Measurements from ENCODE around the gene HLF.

HLF gene

DNA sequence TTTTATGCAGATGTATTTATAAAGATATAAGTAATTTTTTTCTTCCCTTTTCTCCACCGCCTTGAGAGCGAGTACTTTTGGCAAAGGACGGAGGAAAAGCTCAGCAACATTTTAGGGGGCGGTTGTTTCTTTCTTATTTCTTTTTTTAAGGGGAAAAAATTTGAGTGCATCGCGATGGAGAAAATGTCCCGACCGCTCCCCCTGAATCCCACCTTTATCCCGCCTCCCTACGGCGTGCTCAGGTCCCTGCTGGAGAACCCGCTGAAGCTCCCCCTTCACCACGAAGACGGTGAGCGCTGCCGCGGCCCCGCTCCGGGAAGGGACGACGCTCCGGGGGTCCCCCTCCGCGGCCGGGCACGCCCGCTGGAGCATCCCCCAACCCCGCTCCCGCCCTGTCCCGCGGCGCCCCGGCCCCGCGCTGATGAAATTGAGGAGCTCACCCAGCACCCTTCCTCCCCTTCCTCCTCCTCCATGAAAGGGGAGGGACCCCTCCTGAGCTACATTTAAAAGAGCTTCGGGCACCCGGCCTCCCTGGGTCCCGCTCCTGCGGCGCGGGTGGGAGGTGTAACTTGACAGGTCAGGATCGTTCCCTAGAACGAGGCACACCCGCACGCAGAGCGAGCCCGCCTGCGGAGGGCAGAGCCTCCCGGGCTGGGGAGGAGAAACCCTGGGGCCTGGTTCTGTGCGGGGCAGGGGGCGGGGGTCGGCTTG is 706 bp downstream of the HLF start:
- DNase-seq (ENCODE audit: insufficient read length, low spot score) (no peak), FAIRE-seq (no peak)
- no peak for TF ChIP-seq SPI1 (IDR thresholded peaks at IDR 0.05; ENCODE audit: low read depth, low read length)
- TF ChIP-seq PAX5 (IDR thresholded peaks at IDR 0.05; ENCODE audit: insufficient read depth, low read length, severe bottlenecking) = no peak
- no peak for TF ChIP-seq TAF1 (IDR thresholded peaks at IDR 0.05; ENCODE audit: low read depth, low read length)
- TF ChIP-seq POU2F2 (IDR thresholded peaks at IDR 0.05; ENCODE audit: low read depth, low read length) = no peak
- TF ChIP-seq POLR2A (IDR thresholded peaks at IDR 0.05; ENCODE audit: low read depth, low read length) = no peak
- no peak for TF ChIP-seq POLR2AphosphoS5 (IDR thresholded peaks at IDR 0.05; ENCODE audit: low read depth, low read length)

DNA sequence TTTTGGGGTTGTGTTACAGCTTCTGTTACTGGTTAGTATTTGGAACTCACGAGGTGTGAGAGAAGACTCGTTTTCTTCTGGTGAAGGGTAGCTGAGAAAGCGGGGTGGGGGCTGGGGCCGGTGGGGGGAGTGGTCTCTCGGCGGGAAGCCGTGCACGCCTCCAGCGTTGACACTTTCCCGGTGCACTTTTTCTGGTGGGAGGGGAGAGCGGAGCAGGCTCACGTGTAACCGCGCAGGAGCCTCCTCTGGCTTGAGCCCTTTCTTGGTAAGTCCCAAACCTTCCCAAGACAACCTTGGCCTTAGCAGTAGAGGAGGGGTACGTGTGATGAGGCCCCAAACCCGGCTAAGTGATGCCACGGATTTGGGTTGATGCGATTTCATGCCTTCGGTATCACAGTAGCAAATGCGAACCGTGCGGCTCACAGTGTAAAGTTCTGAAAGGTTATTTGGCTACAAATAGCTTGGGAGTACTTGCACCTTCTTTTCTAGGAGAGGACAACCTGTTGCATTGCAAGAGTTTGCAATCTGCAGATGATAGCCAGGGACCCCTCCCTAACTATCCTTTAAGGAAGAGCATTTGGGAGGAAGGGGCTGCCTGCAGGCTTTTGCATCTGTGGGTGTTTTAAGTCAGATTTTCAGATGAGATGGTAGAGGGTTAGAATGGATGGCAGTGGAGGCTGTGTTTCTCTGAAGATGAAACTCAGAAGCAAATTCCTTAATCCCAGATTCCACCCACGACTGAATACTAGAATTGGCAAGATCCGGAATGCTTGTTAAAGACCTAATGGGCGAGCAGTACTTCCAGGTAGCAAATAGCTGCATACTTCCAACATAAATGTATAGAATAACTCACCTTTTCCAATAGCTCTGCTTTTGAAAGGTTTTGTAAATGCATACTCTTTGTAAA is 1.5 kb downstream of the HLF start:
- FAIRE-seq (no peak), DNase-seq (ENCODE audit: insufficient read length, low spot score) (no peak)
- TF ChIP-seq PAX5 (IDR thresholded peaks at IDR 0.05; ENCODE audit: insufficient read depth, low read length, severe bottlenecking) = no peak
- no peak for TF ChIP-seq TAF1 (IDR thresholded peaks at IDR 0.05; ENCODE audit: low read depth, low read length)
- TF ChIP-seq POU2F2 (IDR thresholded peaks at IDR 0.05; ENCODE audit: low read depth, low read length) = no peak

DNA sequence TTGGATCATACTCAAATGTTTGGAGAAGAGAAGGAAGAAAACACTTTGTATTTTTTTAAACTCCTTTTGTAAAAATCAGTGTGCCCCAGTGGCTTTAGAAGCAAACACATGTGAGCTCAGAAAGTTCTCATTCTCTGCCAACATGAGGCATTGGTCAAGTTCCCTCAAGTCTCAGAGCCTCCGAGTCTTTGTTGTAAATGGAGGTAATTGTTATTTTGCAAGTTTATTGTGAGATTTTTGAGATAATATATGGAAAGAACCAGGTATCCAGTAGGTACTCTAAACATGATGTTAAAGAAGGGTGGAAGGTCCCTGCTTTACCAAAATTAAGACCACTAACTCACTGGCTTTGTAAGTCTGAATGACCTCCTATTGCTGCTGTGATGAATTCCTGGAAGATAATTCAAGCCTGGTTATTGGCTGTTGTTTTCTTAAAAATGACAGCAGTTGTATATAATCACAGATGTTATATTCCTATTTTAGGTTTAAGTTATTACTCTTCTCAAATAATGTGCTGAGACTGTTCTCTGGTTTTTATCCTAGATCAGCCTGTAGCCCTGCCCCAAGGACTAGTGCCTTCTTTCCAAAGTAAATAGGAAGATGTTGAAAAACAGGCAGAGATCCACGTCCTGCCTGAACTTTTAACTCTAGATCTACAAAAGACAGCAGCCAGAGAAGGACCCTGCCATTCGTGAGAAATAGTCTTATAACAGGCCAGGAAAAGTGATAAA is 2.4 kb downstream of the HLF start:
- TF ChIP-seq SPI1 (IDR thresholded peaks at IDR 0.05; ENCODE audit: low read depth, low read length) (no peak), POLR2A (IDR thresholded peaks at IDR 0.05; ENCODE audit: low read depth, low read length) (no peak), PAX5 (IDR thresholded peaks at IDR 0.05; ENCODE audit: insufficient read depth, low read length, severe bottlenecking) (no peak), POU2F2 (IDR thresholded peaks at IDR 0.05; ENCODE audit: low read depth, low read length) (no peak), TAF1 (IDR thresholded peaks at IDR 0.05; ENCODE audit: low read depth, low read length) (no peak), POLR2AphosphoS5 (IDR thresholded peaks at IDR 0.05; ENCODE audit: low read depth, low read length) (no peak)
- DNase-seq (ENCODE audit: insufficient read length, low spot score) (no peak), FAIRE-seq (no peak)

DNA sequence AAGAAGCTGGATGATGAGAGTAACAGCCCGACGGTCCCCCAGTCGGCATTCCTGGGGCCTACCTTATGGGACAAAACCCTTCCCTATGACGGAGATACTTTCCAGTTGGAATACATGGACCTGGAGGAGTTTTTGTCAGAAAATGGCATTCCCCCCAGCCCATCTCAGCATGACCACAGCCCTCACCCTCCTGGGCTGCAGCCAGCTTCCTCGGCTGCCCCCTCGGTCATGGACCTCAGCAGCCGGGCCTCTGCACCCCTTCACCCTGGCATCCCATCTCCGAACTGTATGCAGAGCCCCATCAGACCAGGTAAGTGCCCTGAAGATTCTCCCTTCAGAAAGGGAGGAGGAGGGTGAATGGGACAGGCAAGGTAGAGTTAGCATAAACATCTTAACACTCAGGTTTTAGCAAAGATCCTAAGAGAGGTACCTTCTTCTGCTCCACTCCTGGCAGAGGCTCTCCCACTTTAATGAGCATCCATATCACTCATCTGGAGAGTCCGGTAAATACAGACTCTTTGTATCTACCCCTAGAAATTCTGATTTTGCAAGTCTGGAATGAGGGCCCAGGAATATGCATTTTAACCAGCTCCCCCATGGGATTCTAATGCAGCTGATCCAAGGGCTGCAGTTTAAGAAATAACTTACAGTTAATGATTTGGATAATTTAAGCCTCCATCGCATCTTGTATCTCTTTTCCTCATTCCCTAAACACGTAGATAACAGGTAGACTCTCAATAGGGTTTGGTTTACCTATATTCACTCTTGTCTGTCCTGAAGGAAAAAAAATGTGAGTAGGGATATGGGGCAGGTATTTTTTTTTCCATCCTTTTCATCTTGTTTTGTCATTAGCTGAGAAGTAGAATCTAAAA is 3.3 kb downstream of the HLF start:
- TF ChIP-seq POU2F2 (IDR thresholded peaks at IDR 0.05; ENCODE audit: low read depth, low read length) (no peak), PAX5 (IDR thresholded peaks at IDR 0.05; ENCODE audit: insufficient read depth, low read length, severe bottlenecking) (no peak), POLR2A (IDR thresholded peaks at IDR 0.05; ENCODE audit: low read depth, low read length) (no peak), TAF1 (IDR thresholded peaks at IDR 0.05; ENCODE audit: low read depth, low read length) (no peak), POLR2AphosphoS5 (IDR thresholded peaks at IDR 0.05; ENCODE audit: low read depth, low read length) (no peak), SPI1 (IDR thresholded peaks at IDR 0.05; ENCODE audit: low read depth, low read length) (no peak)
- no peak for FAIRE-seq
- no peak for DNase-seq (ENCODE audit: insufficient read length, low spot score)

DNA sequence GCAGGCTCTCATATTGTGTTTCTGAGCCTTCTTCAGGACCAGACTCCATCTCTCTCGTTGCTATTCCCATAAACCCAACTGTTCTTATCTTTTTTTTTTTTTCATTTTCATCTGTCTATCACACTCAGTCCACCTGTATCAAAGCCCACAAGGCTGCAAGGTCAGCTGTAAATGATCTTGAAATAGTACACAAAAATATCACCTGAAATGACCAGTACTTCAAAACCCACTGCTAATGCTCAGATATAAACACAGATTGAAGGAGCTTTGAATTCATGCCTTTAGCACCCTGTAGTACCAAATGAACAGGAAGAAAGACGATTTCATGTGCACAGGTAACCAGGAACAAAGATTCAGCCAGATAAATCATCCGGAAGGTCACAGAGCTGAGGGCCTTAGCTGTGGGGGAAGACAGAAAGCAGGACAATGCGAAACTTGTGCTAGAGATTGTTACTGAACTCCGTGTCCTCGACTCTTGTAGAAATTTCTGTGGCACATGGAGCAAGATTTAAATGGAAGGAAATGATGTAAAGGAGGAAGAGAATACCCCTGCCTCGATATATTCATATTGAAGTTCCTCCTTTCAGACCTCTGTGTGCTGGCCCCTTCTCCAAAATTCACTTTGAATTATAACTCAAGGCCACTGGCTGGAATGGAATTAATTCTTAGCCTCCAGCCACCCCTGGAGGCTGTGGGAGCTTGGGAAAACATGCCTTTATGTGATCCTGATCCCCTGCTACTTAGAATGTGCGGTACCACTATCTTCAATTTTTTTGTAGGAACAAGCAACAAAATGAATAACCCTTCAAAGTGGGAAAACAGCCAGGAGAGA is 4.1 kb downstream of the HLF start:
- DNase-seq (ENCODE audit: insufficient read length, low spot score) (no peak), FAIRE-seq (no peak)
- TF ChIP-seq PAX5 (IDR thresholded peaks at IDR 0.05; ENCODE audit: insufficient read depth, low read length, severe bottlenecking) (no peak), POU2F2 (IDR thresholded peaks at IDR 0.05; ENCODE audit: low read depth, low read length) (no peak), SPI1 (IDR thresholded peaks at IDR 0.05; ENCODE audit: low read depth, low read length) (no peak), TAF1 (IDR thresholded peaks at IDR 0.05; ENCODE audit: low read depth, low read length) (no peak), POLR2A (IDR thresholded peaks at IDR 0.05; ENCODE audit: low read depth, low read length) (no peak), POLR2AphosphoS5 (IDR thresholded peaks at IDR 0.05; ENCODE audit: low read depth, low read length) (no peak)

- FAIRE-seq = no peak
- no peak for TF ChIP-seq SPI1 (IDR thresholded peaks at IDR 0.05; ENCODE audit: low read depth, low read length)
- no peak for TF ChIP-seq PAX5 (IDR thresholded peaks at IDR 0.05; ENCODE audit: insufficient read depth, low read length, severe bottlenecking)
- no peak for TF ChIP-seq POLR2A (IDR thresholded peaks at IDR 0.05; ENCODE audit: low read depth, low read length)
- TF ChIP-seq TAF1 (IDR thresholded peaks at IDR 0.05; ENCODE audit: low read depth, low read length) = no peak
- TF ChIP-seq POLR2AphosphoS5 (IDR thresholded peaks at IDR 0.05; ENCODE audit: low read depth, low read length) = no peak
- TF ChIP-seq POU2F2 (IDR thresholded peaks at IDR 0.05; ENCODE audit: low read depth, low read length) = no peak
- no peak for DNase-seq (ENCODE audit: insufficient read length, low spot score)
Measured at GRCh38 chr17:55269894-55270293, 5.1 kb downstream of the HLF start.

GRCh38 chr17:55271223-55271571 is 6.4 kb downstream of the HLF start:
- FAIRE-seq = no peak
- TF ChIP-seq SPI1 (IDR thresholded peaks at IDR 0.05; ENCODE audit: low read depth, low read length) (no peak), PAX5 (IDR thresholded peaks at IDR 0.05; ENCODE audit: insufficient read depth, low read length, severe bottlenecking) (no peak)
- no peak for DNase-seq (ENCODE audit: insufficient read length, low spot score)
